OCI-LY7 (cell line): Measurements from ENCODE around the gene CEP162.
A peak's percentile ranks its signal among the peaks of the same experiment; 100 is the strongest.

ENCODE experiments used
- EZH2phosphoT487 ChIP-seq: fragments of 200-600 bp; sonication (generic); IDR thresholded peaks from 2 replicates; pipeline ENCODE4 v1.6.1; 2018; ENCODE audit warnings: low read depth, borderline replicate concordance, mild to moderate bottlenecking, mixed run types, antibody characterized with exemption, low read length, moderate library complexity, mixed read lengths
- TF ChIP-seq, protein P1 (sequence below): fragments of 200-600 bp; sonication (generic); conservative IDR thresholded peaks from 2 replicates; pipeline ENCODE4 v1.5.1; 2014; ENCODE audit warnings: mild to moderate bottlenecking, antibody characterized with exemption, low read length, moderate library complexity, mixed read lengths

DNA sequence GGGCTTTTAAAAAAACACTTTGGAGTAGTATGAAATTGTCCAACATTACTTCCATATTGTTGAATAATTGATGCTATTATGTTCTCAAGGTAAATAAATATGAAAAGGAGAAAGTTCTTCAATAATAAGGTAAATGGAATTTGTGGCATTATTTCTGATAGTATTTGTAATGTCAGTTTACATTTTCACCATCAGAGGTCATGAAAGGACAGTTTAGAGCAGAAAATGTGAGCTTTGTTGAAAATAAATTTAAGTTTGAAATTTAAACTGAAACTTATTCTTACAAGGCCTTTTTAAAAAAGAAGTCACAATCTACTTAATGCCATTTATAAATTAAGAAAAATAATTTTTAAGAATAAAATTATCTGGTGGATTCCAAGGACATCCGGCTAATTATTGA, 15.8 kb upstream of the CEP162 start:
- TF ChIP-seq, protein P1, sequence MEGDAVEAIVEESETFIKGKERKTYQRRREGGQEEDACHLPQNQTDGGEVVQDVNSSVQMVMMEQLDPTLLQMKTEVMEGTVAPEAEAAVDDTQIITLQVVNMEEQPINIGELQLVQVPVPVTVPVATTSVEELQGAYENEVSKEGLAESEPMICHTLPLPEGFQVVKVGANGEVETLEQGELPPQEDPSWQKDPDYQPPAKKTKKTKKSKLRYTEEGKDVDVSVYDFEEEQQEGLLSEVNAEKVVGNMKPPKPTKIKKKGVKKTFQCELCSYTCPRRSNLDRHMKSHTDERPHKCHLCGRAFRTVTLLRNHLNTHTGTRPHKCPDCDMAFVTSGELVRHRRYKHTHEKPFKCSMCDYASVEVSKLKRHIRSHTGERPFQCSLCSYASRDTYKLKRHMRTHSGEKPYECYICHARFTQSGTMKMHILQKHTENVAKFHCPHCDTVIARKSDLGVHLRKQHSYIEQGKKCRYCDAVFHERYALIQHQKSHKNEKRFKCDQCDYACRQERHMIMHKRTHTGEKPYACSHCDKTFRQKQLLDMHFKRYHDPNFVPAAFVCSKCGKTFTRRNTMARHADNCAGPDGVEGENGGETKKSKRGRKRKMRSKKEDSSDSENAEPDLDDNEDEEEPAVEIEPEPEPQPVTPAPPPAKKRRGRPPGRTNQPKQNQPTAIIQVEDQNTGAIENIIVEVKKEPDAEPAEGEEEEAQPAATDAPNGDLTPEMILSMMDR = 0 out of 2 replicates have a peak, but pooled peaks have one; percentile 9
- no peak for TF ChIP-seq EZH2phosphoT487
